ENCODE results near the gene EMC6.

DNA sequence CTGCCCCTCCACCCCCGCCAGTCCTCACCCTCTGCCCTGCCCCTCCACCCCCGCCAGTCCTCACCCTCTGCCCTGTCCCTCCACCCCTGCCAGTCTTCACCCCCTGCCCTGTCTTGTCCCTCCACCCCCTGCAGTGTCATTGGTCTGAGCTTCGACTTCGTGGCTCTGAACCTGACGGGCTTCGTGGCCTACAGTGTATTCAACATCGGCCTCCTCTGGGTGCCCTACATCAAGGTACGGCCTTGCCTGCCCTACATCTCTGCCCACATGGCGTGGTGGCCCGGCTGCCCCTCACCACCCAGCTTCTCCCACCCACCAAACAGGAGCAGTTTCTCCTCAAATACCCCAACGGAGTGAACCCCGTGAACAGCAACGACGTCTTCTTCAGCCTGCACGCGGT, 12.3 kb upstream of the EMC6 start:
- TF ChIP-seq CTCF (IDR thresholded peaks at IDR 0.05) (no peak), POLR2A (IDR thresholded peaks at IDR 0.05) (no peak)
